C4-2B (cell line): ENCODE data around the gene C1R.
"Not testable (repeated sequence)": the region's sequence is repeated elsewhere in the genome, so short reads cannot be mapped to it uniquely, and the experiment has no call there.

Experiments used
- H3K27ac ChIP-seq: fragments of 450-650 bp; 2 replicates; pipeline ENCODE4 v1.5.1; 2017
- CTCF ChIP-seq: fragments of 450-650 bp; conservative IDR thresholded peaks from 2 replicates; pipeline ENCODE4 v1.5.1; 2017; ENCODE audit warnings: mild to moderate bottlenecking
- ZFX ChIP-seq: fragments of 450-650 bp; IDR thresholded peaks from 2 replicates; pipeline ENCODE4 v1.6.1; 2017

C1R gene

GRCh38 chr12:7064516-7064915 lies 27.7 kb downstream of the C1R start:
- TF ChIP-seq ZFX (no peak), CTCF (no peak)
- H3K27ac ChIP-seq: no peak overlapping the region

- H3K27ac ChIP-seq: no peak overlapping the region
- no peak for TF ChIP-seq ZFX
- TF ChIP-seq CTCF: no peak
Measured at GRCh38 chr12:7061596-7061995, 30.6 kb downstream of the C1R start.

GRCh38 chr12:7061138-7061537 lies 31.1 kb downstream of the C1R start:
- no peak overlapping the region for H3K27ac ChIP-seq
- TF ChIP-seq CTCF (no peak), ZFX (no peak)

GRCh38 chr12:7060353-7060954 lies 31.8 kb downstream of the C1R start, which contains the start of gene C1S:
TSS of gene C1S (plus strand) at chr12:7060718. CDS start at chr12:7061913, 1,195 bp downstream.
- no peak for TF ChIP-seq CTCF
- TF ChIP-seq ZFX: no peak
- no peak within 1 kb of the TSS for H3K27ac ChIP-seq

GRCh38 chr12:7059780-7060179 lies 32.5 kb downstream of the C1R start:
- no peak overlapping the region for H3K27ac ChIP-seq
- TF ChIP-seq ZFX (no peak), CTCF (no peak)

GRCh38 chr12:7058850-7059395 lies 33.3 kb downstream of the C1R start:
- TF ChIP-seq CTCF: no peak
- no peak; the same call in 1 of the 2 replicates for TF ChIP-seq ZFX
- no peak overlapping the region for H3K27ac ChIP-seq

GRCh38 chr12:7058163-7058845 lies 33.9 kb downstream of the C1R start:
- TF ChIP-seq CTCF: no peak
- no peak for TF ChIP-seq ZFX
- H3K27ac ChIP-seq: no peak overlapping the region

GRCh38 chr12:7055736-7056135 lies 36.5 kb downstream of the C1R start:
- H3K27ac ChIP-seq: not testable (repeated sequence)
